Measurements from ENCODE around the gene COX10.

COX10 gene

DNA sequence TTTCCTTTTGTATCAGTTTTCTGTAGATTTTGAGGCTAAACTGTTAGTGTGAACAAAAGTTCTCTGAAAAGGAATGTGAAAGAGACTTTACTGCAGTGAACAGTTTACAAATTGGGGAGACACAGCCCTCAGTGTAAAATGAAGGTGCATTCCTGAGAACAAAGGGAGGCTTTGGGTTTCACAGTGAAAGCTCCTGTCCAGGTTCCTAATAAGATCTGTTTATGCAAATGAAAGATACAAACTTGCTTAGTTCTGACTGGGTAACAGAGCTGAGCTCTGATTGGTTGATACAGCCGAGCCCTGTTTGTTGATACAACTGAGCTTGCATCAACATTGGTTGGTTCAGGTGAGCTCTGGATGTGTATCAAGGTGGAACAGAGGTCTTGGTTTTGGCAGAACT, 175.7 kb downstream of the COX10 start:
- Histone ChIP-seq H3K4me1 (ENCODE audit: insufficient read depth, insufficient read length) (no peaks in the 10 kb centered on the region), H3K9ac (ENCODE audit: insufficient read length, low read depth) (no peak overlapping the region), H3K4me3 (ENCODE audit: insufficient read length, low read depth) (no peak overlapping the region), H3K27me3 (ENCODE audit: insufficient read depth, insufficient read length) (no peaks in the 10 kb centered on the region), H3K36me3 (ENCODE audit: insufficient read depth, insufficient read length, low read length) (no peaks in the 10 kb centered on the region), H3K9me3 (ENCODE audit: insufficient read depth, low read length) (no peaks in the 10 kb centered on the region)
- TF ChIP-seq ZNF274 (IDR thresholded peaks at IDR 0.05; ENCODE audit: low read depth, low read length), result no peak
- TF ChIP-seq SUZ12 (IDR thresholded peaks at IDR 0.05; ENCODE audit: extremely low read depth, insufficient read depth, insufficient read length), result no peak
- no peak for TF ChIP-seq YY1 (IDR thresholded peaks at IDR 0.05; ENCODE audit: insufficient read depth, insufficient read length)
- no peak for DNase-seq (ENCODE audit: low read depth, low spot score)

DNA sequence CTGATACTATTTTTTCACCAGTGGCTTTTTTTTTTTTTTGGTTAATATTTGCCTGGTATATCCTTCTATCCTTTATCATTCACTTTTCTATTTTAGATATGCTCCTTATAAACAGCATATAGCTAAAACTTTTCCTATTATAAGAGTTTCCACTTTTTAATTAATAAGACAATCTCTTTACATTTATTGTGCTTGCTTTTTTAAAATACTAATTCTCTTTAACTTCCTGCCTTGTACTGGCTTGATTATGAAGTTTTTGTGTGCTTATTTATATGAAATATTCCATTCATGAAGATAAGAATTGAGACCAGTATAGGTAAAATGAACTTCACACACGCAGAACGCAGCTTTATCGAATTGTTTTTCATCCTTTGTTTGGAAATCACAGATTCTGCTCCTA, 176.3 kb downstream of the COX10 start:
- Histone ChIP-seq H3K9me3 (ENCODE audit: insufficient read depth, low read length) (no peaks in the 10 kb centered on the region), H3K4me1 (ENCODE audit: insufficient read depth, insufficient read length) (no peaks in the 10 kb centered on the region), H3K36me3 (ENCODE audit: insufficient read depth, insufficient read length, low read length) (no peaks in the 10 kb centered on the region), H3K4me3 (ENCODE audit: insufficient read length, low read depth) (no peak overlapping the region), H3K27me3 (ENCODE audit: insufficient read depth, insufficient read length) (no peaks in the 10 kb centered on the region), H3K9ac (ENCODE audit: insufficient read length, low read depth) (no peak overlapping the region)
- DNase-seq (ENCODE audit: low read depth, low spot score), result no peak
- TF ChIP-seq YY1 (IDR thresholded peaks at IDR 0.05; ENCODE audit: insufficient read depth, insufficient read length) (no peak), ZNF274 (IDR thresholded peaks at IDR 0.05; ENCODE audit: low read depth, low read length) (no peak), SUZ12 (IDR thresholded peaks at IDR 0.05; ENCODE audit: extremely low read depth, insufficient read depth, insufficient read length) (no peak)

Data from NT2/D1 (cell line).